Panc1 (cell line): Measurements from ENCODE around the gene HOXB5.

Source experiments
- CTCF ChIP-seq: fragments of 450-650 bp; IDR thresholded peaks from 2 replicates; pipeline ENCODE4 v1.5.1; 2017; ENCODE audit warnings: mild to moderate bottlenecking
- POLR2AphosphoS5 ChIP-seq: IDR thresholded peaks from 2 replicates; pipeline ENCODE4 v1.6.1; 2012; ENCODE audit warnings: mild to moderate bottlenecking, low read depth, low read length, moderate library complexity
- REST ChIP-seq, 2 experiments: IDR thresholded peaks; 2 replicates each; pipeline ENCODE4 v1.6.1; 2011 to 2012; ENCODE audit warnings: low read depth in 2 of 2, control low read depth in 1 of 2, low read length in 1 of 2, mild to moderate bottlenecking in 1 of 2, moderate library complexity in 1 of 2; ENCODE audit not compliant: insufficient read depth in 1 of 2
- SIN3A ChIP-seq: IDR thresholded peaks from 2 replicates; pipeline ENCODE4 v1.6.1; 2012; ENCODE audit warnings: low read depth, mild to moderate bottlenecking, low read length, moderate library complexity, borderline replicate concordance; ENCODE audit not compliant: insufficient read depth

- TF ChIP-seq CTCF (no peak), POLR2AphosphoS5 (no peak; the same call in 1 of the 2 replicates), SIN3A (no peak), REST (IDR thresholded peaks at IDR 0.05; ENCODE audit: insufficient read depth in 1 of 2, low read depth in 2 of 2, low read length in 1 of 2) (no peak)
Measured at GRCh38 chr17:48590607-48591161, 2.9 kb downstream of the HOXB5 start.
